Calu3 (cell line): ENCODE results near the gene SLC35A3. TPM values are rescaled to one million over a fixed set of nuclear protein-coding genes. Genes with fewer than 3 reads are reported as not detected.

Experiments used
- BruUV-seq: library from RNA; stranded (reverse); fragments of 400-500 nt; replicated peaks from 2 replicates; lab custom pipeline; 2021; lab: Mats Ljungman, UMichigan
- CTCF ChIA-PET: fragments of 300-600 bp; sonication (Branson Sonifier 250); formaldehyde crosslinking; loops from one replicate; lab custom pipeline; 2022; ENCODE audit warnings: antibody characterized with exemption; lab: Charles Lee
- DNase-seq: peaks from one replicate; pipeline ENCODE4 v3.0.0; 2022
- H3K27ac Mint-ChIP-seq: one replicate; pipeline ENCODE4 v1.8.0; 2022; ENCODE audit warnings: mixed read lengths; ENCODE audit not compliant: unreplicated experiment
- H3K27me3 Mint-ChIP-seq: one replicate; pipeline ENCODE4 v1.8.0; 2022; ENCODE audit warnings: mixed read lengths; ENCODE audit not compliant: unreplicated experiment
- H3K36me3 Mint-ChIP-seq: one replicate; pipeline ENCODE4 v1.8.0; 2022; ENCODE audit warnings: mild to moderate bottlenecking, moderate library complexity, mixed read lengths; ENCODE audit not compliant: insufficient read depth, unreplicated experiment
- H3K4me1 Mint-ChIP-seq: one replicate; pipeline ENCODE4 v1.8.0; 2022; ENCODE audit warnings: mild to moderate bottlenecking, low read depth, mixed read lengths; ENCODE audit not compliant: unreplicated experiment
- H3K4me3 Mint-ChIP-seq: one replicate; pipeline ENCODE4 v1.8.0; 2022; ENCODE audit warnings: mild to moderate bottlenecking, low read depth, moderate library complexity, mixed read lengths; ENCODE audit not compliant: unreplicated experiment
- H3K9me3 Mint-ChIP-seq: one replicate; pipeline ENCODE4 v1.8.0; 2022; ENCODE audit warnings: low read depth, mixed read lengths; ENCODE audit not compliant: unreplicated experiment
- intact Hi-C: fragments of 100-400 bp; cut with micrococcal nuclease; formaldehyde crosslinking; loops from one replicate; pipeline ENCODE4 v1.10.0; 2022; ENCODE audit not compliant: unreplicated experiment
- total RNA-seq: library from RNA; stranded (reverse); gene quantifications from 2 replicates; pipeline ENCODE4 v1.2.3, GENCODE V29; 2022
- TF ChIP-seq, protein P1 (sequence below): fragments of 200-600 bp; IDR thresholded peaks from one replicate; pipeline ENCODE4 v1.8.0; 2022; ENCODE audit warnings: antibody characterized with exemption; ENCODE audit not compliant: unreplicated experiment

SLC35A3 gene
- total RNA-seq, 1 experiment from 2014 or later: 31.2 TPM

DNA sequence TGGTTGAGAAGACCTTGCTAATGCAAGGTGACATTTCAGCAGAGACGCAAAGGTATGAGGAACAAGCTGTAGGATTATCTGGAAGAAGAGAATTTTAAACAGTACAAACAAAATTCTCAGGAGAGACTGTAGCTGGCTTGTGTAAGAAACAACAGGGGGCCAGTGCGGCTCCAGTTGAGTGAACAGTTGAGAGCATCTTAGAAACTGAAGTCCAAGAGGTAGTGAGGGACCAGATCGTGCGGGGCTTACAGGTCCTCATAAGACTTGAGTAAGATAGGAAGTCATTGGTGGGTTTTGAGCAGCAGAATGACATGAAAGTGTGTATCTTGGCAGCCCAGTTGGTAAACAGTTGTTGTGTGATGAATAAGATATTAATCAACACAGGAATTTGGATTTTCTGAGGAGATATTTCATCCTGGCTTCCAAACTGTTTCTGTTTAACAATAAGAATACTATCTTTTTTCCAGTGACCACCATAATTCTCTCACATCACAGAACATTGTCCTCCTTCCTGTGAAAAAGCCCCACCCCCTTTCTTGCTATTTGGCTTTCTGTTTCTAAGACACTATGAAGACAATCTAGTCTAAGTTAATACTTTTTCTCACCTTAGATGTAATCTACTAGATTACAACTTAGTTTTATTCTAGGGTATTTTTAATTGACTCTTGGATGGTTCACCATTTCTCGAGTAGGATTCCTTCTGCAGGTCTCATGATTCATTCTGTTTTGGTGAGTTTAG is 100.6 kb downstream of the SLC35A3 start:
- Mint-ChIP-seq H3K9me3 (no peaks in the 10 kb centered on the region), H3K27me3 (no peaks in the 10 kb centered on the region), H3K27ac (no peak overlapping the region), H3K4me1 (no peaks in the 10 kb centered on the region), H3K36me3 (peaks cover 19% of the 10 kb centered on the region), H3K4me3 (no peak overlapping the region)
- DNase-seq: no peak
- BruUV-seq: no TSS peak
- CTCF ChIA-PET: no interaction called here
- intact Hi-C loops: no loop called here
- TF ChIP-seq, protein P1, sequence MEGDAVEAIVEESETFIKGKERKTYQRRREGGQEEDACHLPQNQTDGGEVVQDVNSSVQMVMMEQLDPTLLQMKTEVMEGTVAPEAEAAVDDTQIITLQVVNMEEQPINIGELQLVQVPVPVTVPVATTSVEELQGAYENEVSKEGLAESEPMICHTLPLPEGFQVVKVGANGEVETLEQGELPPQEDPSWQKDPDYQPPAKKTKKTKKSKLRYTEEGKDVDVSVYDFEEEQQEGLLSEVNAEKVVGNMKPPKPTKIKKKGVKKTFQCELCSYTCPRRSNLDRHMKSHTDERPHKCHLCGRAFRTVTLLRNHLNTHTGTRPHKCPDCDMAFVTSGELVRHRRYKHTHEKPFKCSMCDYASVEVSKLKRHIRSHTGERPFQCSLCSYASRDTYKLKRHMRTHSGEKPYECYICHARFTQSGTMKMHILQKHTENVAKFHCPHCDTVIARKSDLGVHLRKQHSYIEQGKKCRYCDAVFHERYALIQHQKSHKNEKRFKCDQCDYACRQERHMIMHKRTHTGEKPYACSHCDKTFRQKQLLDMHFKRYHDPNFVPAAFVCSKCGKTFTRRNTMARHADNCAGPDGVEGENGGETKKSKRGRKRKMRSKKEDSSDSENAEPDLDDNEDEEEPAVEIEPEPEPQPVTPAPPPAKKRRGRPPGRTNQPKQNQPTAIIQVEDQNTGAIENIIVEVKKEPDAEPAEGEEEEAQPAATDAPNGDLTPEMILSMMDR: no peak

DNA sequence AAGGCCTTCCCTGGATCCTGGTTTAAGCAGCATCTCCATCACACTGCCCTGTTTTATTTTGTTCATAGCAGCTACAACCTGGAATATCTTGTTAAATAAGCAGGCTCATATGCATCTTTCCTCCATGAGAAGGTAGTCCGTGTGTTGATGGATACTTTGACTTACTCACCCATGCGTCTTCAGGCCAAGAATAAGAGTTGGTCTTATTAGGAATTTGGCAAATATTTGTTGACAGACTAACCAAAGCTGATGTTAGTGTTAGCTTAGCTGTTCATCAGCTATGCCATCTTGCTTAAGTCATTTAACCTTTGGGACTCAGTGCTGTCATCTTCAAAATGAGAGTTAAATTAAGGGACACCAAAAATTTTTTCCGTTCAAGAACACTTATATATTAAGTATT is 103.7 kb downstream of the SLC35A3 start:
- CTCF ChIA-PET: no interaction called here

DNA sequence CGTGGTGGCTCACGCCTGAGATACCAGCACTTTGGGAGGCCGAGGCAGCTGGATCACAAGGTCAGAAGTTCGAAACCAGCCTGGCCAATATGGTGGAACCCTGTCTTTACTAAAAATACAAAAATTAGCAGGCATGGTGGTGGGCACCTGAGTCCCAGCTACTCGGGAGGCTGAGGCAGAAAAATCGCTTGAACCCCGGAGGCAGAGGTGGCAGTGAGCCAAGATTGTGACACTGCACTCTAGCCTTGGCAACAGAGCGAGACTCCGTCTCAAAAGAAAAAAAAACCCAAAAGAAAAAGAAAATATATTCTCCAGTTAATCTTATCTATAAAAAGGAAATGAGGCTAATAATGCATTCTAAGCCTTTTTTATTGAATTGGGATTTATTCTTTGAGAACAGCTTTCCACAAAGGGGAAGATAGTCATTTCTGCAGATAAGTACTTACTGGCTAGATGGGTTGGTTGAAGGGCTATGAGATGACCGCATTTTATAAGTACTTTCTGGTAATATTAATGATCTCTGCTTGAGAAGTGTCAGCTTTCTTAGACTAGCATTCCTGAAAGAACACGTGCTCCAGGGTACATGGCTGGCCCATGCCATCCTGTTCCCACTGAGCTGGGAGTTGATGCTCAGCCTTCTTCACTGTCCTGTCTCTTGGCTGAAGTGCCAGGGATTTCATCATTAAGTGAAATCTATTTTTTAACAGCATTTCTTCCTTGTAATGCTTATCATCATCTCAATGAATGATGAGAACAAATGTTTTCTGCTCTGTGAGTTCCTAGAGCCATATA is 105.0 kb downstream of the SLC35A3 start:
- H3K4me3 Mint-ChIP-seq: no peak overlapping the region
- H3K4me1 Mint-ChIP-seq: no peaks in the 10 kb centered on the region
- TF ChIP-seq, protein P1: no peak
- no TSS peak for BruUV-seq
- peaks cover 22% of the 10 kb centered on the region for H3K36me3 Mint-ChIP-seq
- H3K27me3 Mint-ChIP-seq: no peaks in the 10 kb centered on the region
- no peak for DNase-seq
- CTCF ChIA-PET: no interaction called here
- H3K27ac Mint-ChIP-seq: no peak overlapping the region
- intact Hi-C loops: no loop called here
- H3K9me3 Mint-ChIP-seq: no peaks in the 10 kb centered on the region

More for the DNA sequence above, 103.7 kb downstream of the SLC35A3 start:
- intact Hi-C loops: no loop called here
- H3K27me3 Mint-ChIP-seq: no peaks in the 10 kb centered on the region
- H3K27ac Mint-ChIP-seq: no peak overlapping the region
- no peaks in the 10 kb centered on the region for H3K4me1 Mint-ChIP-seq
- no peaks in the 10 kb centered on the region for H3K9me3 Mint-ChIP-seq
- H3K4me3 Mint-ChIP-seq: no peak overlapping the region
- DNase-seq: no peak
- TF ChIP-seq, protein P1: no peak
- no TSS peak for BruUV-seq
- H3K36me3 Mint-ChIP-seq: peaks cover 19% of the 10 kb centered on the region

DNA sequence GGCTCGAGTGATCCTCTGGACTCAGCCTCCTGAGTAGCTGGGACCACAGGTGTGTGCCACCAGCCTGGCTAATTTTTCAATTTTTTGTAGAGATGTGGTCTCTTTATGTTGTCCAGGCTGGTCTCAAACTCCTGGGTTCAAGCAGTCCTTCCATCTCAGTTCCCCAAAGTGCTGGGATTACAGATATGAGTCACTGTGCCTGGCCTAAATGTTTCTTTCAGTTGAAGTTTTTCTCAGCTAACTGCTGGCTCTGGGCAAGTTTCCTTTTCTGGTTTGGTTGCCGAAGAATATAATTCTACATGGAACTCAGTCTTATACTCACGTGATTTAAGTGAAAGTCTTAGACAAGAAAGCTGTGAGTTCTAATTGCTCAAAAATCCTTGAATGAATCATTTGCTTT is 106.0 kb downstream of the SLC35A3 start:
- no peaks in the 10 kb centered on the region for H3K27me3 Mint-ChIP-seq
- H3K36me3 Mint-ChIP-seq: peaks cover 18% of the 10 kb centered on the region
- CTCF ChIA-PET: no interaction called here
- DNase-seq: no peak
- H3K27ac Mint-ChIP-seq: no peak overlapping the region
- no peak overlapping the region for H3K4me3 Mint-ChIP-seq
- TF ChIP-seq, protein P1: no peak
- no peaks in the 10 kb centered on the region for H3K4me1 Mint-ChIP-seq
- no TSS peak for BruUV-seq
- intact Hi-C loops: no loop called here
- no peaks in the 10 kb centered on the region for H3K9me3 Mint-ChIP-seq
